WI38 (cell line): ENCODE results near the gene FAM53B.

Source experiments
- H3K4me3 ChIP-seq: 2 replicates; pipeline ENCODE4 v1.5.1; 2011; ENCODE audit warnings: low read depth, mild to moderate bottlenecking, control low read depth, low read length
- CTCF ChIP-seq: IDR thresholded peaks from 2 replicates; pipeline ENCODE4 v1.5.1; 2012; ENCODE audit warnings: low read depth, mild to moderate bottlenecking, control low read depth, low read length

FAM53B gene

GRCh38 chr10:124701881-124702656 is 42.1 kb downstream of the FAM53B start:
- H3K4me3 ChIP-seq: no peak overlapping the region
- no peak for TF ChIP-seq CTCF

- no peak for TF ChIP-seq CTCF
- H3K4me3 ChIP-seq: no peak overlapping the region
These were observed 42.7 kb downstream of the FAM53B start for GRCh38 chr10:124701435-124701834.

GRCh38 chr10:124701038-124701365 is 43.2 kb downstream of the FAM53B start:
- no peak for TF ChIP-seq CTCF
- no peak overlapping the region for H3K4me3 ChIP-seq

GRCh38 chr10:124700293-124701037 is 43.7 kb downstream of the FAM53B start:
- TF ChIP-seq CTCF: no peak
- H3K4me3 ChIP-seq: no peak overlapping the region

GRCh38 chr10:124699471-124700292 is 44.5 kb downstream of the FAM53B start:
- no peak for TF ChIP-seq CTCF
- H3K4me3 ChIP-seq: no peak overlapping the region

GRCh38 chr10:124698545-124699469 is 45.4 kb downstream of the FAM53B start:
- TF ChIP-seq CTCF: no peak
- H3K4me3 ChIP-seq: no peak overlapping the region
